Testis (tissue), 3 donors: ENCODE results near the gene NBEA. TPM values are rescaled to one million over a fixed set of nuclear protein-coding genes. Genes with fewer than 3 reads are reported as not detected.

Experiments
- DNase-seq: peaks from one replicate; pipeline ENCODE4 v3.0.0-alpha.2; 2019
- H3K27ac ChIP-seq, 2 donors: fragments of 200-600 bp; sonication (generic); one replicate each; pipeline ENCODE4 v1.5.1; 2019
- H3K27me3 ChIP-seq: fragments of 200-600 bp; sonication (generic); one replicate; pipeline ENCODE4 v1.5.1; 2019
- H3K36me3 ChIP-seq: fragments of 200-600 bp; sonication (generic); one replicate; pipeline ENCODE4 v1.5.1; 2017; ENCODE audit warnings: low read depth; ENCODE audit errors: missing control alignments
- H3K4me1 ChIP-seq: fragments of 200-600 bp; sonication (generic); one replicate; pipeline ENCODE4 v1.5.1; 2019
- H3K4me3 ChIP-seq, 2 donors: fragments of 200-600 bp; sonication (generic); one replicate each; pipeline ENCODE4 v1.5.1; 2017 to 2019
- H3K9me3 ChIP-seq: fragments of 200-600 bp; sonication (generic); one replicate; pipeline ENCODE4 v1.5.1; 2017
- POLR2A ChIP-seq: fragments of 450-650 bp; IDR thresholded peaks from one replicate; pipeline ENCODE4 v1.6.1; 2017; ENCODE audit warnings: antibody characterized with exemption, mild to moderate bottlenecking, moderate library complexity
- WGBS, 2 donors: methylation state at CpG; one replicate each; pipeline ENCODE4 v1.1.5; 2018; 5-methylcytosine and 5-hydroxymethylcytosine counted together
- intact Hi-C: fragments of 100-400 bp; cut with DNase I; formaldehyde crosslinking; loops from one replicate; pipeline ENCODE4 v1.15.1; 2023; ENCODE audit warnings: low total_unique reads
- polyA plus RNA-seq: library from polyadenylated mRNA; stranded (reverse); fragments of 350-450 nt; fragmentation: Illumina TruSeq; extraction: RNeasy Lipid Tissue Mini Kit (QIAGEN cat#74804); gene quantifications from one replicate; pipeline ENCODE4 v1.2.3, GENCODE V29; 2014; ENCODE audit warnings: low read depth, low replicate concordance; ENCODE audit not compliant: insufficient read depth
- total RNA-seq, 2 donors: library from RNA; depleted of rRNA; stranded (reverse); fragments of >200 nt; gene quantifications; one replicate each; pipeline ENCODE4 v1.2.3, GENCODE V29; 2016
- TF ChIP-seq, protein P1 (sequence below), 3 experiments: fragments of 450-650 bp in 2 of 3; fragments of 200-600 bp in 1 of 3; sonication (generic) in 1 of 3; IDR thresholded peaks; one replicate each; pipeline ENCODE4 v1.5.1; 2016 to 2019; ENCODE audit warnings: antibody characterized with exemption in 3 of 3, mild to moderate bottlenecking in 2 of 3, moderate library complexity in 1 of 3

NBEA gene
- total and polyA plus RNA-seq, 3 donors from 2014 or later, result 8.6 to 22.2 (median 18.3) TPM

DNA sequence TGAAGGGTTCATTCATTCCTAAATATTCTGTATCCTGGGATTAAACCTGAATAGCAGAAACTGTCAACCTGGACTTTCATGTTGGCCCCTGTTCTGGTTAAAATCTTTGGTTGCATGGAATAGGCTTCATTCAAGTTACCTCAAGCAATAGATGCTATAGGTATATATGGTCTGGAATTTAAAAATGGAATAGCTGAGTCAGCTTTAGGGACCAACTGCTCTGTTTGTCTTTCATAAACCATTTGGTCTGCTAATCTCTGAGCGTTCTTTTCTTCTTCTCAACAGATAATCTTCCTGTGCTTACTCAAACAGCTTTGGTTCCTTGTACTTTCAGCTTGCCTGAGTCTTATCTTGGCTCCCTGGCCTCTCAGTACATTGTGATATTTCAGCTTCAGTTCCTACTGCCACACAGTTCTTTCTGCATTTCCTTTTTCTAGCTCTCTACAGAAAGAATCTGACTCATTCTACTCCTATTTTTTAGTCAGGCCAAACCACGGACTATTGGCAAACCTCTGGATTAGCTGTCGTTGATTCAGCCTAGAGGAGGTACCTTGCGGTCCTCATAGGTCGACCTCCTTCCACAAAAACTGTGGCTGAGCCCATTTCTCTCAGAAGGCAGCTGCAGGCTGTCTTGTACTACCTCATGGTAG lies 570.3 kb downstream of the NBEA start:
- TF ChIP-seq, protein P1, sequence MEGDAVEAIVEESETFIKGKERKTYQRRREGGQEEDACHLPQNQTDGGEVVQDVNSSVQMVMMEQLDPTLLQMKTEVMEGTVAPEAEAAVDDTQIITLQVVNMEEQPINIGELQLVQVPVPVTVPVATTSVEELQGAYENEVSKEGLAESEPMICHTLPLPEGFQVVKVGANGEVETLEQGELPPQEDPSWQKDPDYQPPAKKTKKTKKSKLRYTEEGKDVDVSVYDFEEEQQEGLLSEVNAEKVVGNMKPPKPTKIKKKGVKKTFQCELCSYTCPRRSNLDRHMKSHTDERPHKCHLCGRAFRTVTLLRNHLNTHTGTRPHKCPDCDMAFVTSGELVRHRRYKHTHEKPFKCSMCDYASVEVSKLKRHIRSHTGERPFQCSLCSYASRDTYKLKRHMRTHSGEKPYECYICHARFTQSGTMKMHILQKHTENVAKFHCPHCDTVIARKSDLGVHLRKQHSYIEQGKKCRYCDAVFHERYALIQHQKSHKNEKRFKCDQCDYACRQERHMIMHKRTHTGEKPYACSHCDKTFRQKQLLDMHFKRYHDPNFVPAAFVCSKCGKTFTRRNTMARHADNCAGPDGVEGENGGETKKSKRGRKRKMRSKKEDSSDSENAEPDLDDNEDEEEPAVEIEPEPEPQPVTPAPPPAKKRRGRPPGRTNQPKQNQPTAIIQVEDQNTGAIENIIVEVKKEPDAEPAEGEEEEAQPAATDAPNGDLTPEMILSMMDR (IDR thresholded peaks at IDR 0.05), result no peak
- no peak for TF ChIP-seq POLR2A
- 39 to 40% methylated on average over 5 of the region's 5 CpGs for WGBS, 2 donors
- intact Hi-C loops, result no loop called here

DNA sequence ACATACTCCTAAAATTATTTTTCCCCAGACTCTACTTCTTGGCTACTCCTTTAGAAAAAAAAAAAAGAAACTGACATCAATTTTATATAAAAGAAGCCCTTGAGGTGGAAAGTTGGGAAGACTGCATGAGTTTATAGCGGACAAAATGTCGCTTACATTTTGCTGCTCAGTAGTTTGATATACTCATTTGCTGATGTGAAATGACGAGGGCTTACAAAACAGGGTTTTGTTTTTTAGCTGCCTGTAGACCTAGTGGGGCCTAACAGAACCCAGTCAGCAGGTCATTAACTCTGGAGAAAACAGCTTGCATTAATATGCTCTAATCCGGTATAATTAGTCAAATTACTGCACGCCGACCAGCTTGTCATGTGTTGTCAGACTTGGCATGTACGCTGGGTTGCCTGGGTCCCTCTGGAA lies 572.0 kb downstream of the NBEA start:
- intact Hi-C loops, result no loop called here
- no peaks in the 10 kb centered on the region for H3K36me3 ChIP-seq
- no peak overlapping the region for H3K4me3 ChIP-seq
- H3K27ac ChIP-seq, result no peak overlapping the region
- no peak for DNase-seq
- peaks cover 4% of the 10 kb centered on the region for H3K4me1 ChIP-seq
- 93 to 94% methylated on average over 7 of the region's 7 CpGs for WGBS, 2 donors
- TF ChIP-seq, protein P1 (IDR thresholded peaks at IDR 0.05), result no peak
- TF ChIP-seq POLR2A, result no peak
- H3K27me3 ChIP-seq, result no peaks in the 10 kb centered on the region
- H3K9me3 ChIP-seq, result no peaks in the 10 kb centered on the region

More for the DNA sequence above, 570.3 kb downstream of the NBEA start:
- no peaks in the 10 kb centered on the region for H3K36me3 ChIP-seq
- peaks cover 4% of the 10 kb centered on the region for H3K4me1 ChIP-seq
- H3K4me3 ChIP-seq, result no peak overlapping the region
- peak; percentile 22 for DNase-seq
- no peaks in the 10 kb centered on the region for H3K27me3 ChIP-seq
- H3K9me3 ChIP-seq, result no peaks in the 10 kb centered on the region
- no peak overlapping the region for H3K27ac ChIP-seq

DNA sequence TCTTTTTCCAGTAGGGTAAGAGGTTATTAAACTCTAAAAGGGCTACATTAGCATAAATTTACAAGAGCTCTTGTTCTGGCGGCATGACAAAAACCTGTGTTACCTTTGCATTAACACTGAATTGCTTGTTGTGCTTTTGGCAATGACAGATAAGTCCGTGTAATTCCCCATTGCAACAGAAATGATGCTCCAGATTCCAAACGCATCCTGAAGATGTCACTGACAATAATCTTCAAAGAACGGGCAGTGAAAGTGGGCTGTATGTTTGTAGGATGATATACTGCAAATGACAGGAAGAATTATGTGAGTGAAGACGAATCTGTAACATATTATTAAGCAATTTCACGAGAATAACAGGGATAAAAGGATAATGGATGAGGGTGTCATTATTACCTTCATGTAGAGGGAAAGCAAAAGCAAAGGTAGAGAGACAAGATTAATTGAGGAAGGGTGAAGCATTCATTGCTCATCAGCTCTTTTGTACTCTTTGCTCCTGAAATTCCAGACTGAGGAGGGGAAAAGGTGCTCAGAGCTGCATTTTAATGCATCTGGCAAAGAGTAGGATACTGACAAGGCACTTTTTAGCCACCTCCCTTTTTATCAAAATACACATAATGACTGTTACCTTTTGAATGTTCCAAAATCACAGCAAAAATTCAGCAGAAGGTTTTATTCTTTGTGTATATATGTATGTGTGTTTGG lies 572.9 kb downstream of the NBEA start:
- H3K36me3 ChIP-seq, result no peaks in the 10 kb centered on the region
- no peaks in the 10 kb centered on the region for H3K27me3 ChIP-seq
- H3K9me3 ChIP-seq, result no peaks in the 10 kb centered on the region
- no peak overlapping the region for H3K27ac ChIP-seq
- 84 to 90% methylated on average over 6 of the region's 6 CpGs for WGBS, 2 donors
- intact Hi-C loops, result no loop called here
- TF ChIP-seq, protein P1 (IDR thresholded peaks at IDR 0.05), result no peak
- no peak for TF ChIP-seq POLR2A
- peaks cover 4% of the 10 kb centered on the region for H3K4me1 ChIP-seq
- no peak for DNase-seq
- no peak overlapping the region for H3K4me3 ChIP-seq

DNA sequence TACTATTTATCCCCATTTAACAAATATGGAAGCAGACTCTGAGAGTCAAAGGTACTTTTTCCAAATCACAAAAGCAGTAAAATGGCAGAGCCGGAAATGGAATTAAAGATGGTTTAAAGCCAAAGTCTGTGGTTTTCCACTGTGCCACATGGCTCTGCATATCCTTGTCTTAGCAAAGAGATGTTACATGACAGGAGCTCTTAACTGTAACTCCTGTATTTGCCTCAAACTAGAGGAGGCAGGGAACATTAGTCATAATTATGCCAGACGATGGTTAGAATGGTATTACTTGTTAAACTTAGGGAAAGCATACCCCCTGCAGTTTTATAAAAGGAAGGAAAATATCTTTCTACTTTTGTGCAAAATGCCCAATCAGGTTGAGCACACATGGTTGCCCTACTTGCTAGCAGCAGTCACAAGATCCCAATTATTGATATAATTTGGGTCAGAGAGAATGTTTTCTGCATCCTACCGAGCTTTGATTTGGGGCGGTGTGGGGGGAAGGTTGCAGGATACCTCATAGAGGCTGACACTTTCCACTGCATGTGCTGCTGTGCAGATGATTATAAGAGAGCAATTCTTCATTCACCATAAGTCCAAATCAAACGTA lies 576.4 kb downstream of the NBEA start:
- TF ChIP-seq POLR2A, result no peak
- TF ChIP-seq, protein P1 (IDR thresholded peaks at IDR 0.05), result no peak
- WGBS, 2 donors, result 86 to 95% methylated on average over 5 of the region's 5 CpGs

More for the DNA sequence above, 576.4 kb downstream of the NBEA start:
- DNase-seq, result no peak
- Histone ChIP-seq H3K4me3 (no peak overlapping the region), H3K27ac (no peak overlapping the region), H3K36me3 (no peaks in the 10 kb centered on the region), H3K27me3 (no peaks in the 10 kb centered on the region), H3K4me1 (no peaks in the 10 kb centered on the region), H3K9me3 (no peaks in the 10 kb centered on the region)
- intact Hi-C loops, result no loop called here
